ENCODE data around the gene WDFY2.

The WDFY2 gene

DNA sequence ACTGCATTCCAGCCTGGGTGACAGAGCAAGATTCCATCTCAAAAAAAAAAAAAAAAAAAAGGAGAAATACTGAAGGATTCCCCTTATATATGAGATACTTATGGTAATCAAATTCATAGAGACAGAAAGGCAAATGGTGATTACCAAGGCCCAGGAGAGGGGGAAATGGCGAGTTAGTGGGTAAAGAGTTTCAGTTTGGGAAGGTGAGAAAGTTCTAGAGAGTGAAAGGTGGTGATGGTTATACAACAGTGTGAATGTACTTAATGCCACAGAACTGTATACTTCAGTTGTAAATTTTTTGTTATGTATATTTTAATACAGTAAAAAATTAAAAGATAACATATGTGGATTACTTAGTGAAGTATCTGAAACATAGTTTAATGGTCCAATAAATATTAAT, 129.5 kb downstream of the WDFY2 start:
- in situ Hi-C loops (cut with MboI; ENCODE audit: low sequenced_read_pairs, unreplicated experiment) = no loop called here
- DNase-seq (ENCODE audit: low spot score) = no peak
- TF ChIP-seq, protein P1, sequence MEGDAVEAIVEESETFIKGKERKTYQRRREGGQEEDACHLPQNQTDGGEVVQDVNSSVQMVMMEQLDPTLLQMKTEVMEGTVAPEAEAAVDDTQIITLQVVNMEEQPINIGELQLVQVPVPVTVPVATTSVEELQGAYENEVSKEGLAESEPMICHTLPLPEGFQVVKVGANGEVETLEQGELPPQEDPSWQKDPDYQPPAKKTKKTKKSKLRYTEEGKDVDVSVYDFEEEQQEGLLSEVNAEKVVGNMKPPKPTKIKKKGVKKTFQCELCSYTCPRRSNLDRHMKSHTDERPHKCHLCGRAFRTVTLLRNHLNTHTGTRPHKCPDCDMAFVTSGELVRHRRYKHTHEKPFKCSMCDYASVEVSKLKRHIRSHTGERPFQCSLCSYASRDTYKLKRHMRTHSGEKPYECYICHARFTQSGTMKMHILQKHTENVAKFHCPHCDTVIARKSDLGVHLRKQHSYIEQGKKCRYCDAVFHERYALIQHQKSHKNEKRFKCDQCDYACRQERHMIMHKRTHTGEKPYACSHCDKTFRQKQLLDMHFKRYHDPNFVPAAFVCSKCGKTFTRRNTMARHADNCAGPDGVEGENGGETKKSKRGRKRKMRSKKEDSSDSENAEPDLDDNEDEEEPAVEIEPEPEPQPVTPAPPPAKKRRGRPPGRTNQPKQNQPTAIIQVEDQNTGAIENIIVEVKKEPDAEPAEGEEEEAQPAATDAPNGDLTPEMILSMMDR (IDR thresholded peaks at IDR 0.05; ENCODE audit: borderline replicate concordance, control extremely low read depth, extremely low read depth, insufficient read depth, missing control alignments) = no peak

DNA sequence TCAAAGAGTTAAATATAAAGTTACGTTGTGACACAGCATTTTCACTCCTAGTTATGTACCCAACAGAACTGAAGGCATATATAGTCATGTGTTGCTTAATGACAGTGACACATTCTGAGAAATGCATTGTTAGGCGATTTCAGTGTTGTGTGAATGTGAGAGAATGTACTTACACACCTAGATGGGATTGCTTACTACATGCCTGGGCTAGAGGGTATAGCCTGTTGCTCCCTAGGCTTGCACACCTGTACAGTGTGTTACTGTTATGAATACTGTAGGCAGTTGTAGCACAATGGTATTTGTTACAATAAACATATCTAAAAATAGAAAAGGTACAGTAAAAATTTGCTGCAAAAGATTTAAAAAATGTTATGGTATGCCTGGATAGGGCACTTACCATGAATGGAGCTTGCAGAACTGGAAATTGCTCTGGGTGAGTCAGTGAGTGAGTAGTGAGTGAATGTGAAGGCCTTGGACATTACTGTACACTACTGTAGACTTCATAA, 130.5 kb downstream of the WDFY2 start:
- DNase-seq (ENCODE audit: low spot score) = peak; percentile 34
- in situ Hi-C loops (cut with MboI; ENCODE audit: low sequenced_read_pairs, unreplicated experiment) = no loop called here
- TF ChIP-seq, protein P1 (IDR thresholded peaks at IDR 0.05; ENCODE audit: borderline replicate concordance, control extremely low read depth, extremely low read depth, insufficient read depth, missing control alignments) = no peak

DNA sequence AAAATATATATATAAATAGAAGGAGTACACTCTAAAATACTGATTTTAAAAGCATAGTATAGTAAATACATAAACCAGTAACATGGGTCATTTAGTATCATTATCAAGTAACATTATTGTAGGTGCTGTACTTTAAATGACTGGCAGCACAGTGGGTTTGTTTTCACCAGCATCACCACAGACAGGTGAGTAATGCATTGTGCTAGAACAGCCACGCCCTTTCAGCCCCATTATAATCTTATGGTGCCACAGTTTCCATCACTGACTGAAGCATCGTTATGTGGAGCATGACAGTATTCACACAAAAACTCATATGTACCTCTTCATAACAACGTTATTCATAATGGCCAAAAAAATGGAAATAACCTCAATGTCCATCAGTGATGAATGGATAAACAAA, 131.4 kb downstream of the WDFY2 start:
- DNase-seq (ENCODE audit: low spot score) = no peak
- in situ Hi-C loops (cut with MboI; ENCODE audit: low sequenced_read_pairs, unreplicated experiment) = no loop called here
- TF ChIP-seq, protein P1 (IDR thresholded peaks at IDR 0.05; ENCODE audit: borderline replicate concordance, control extremely low read depth, extremely low read depth, insufficient read depth, missing control alignments) = no peak

DNA sequence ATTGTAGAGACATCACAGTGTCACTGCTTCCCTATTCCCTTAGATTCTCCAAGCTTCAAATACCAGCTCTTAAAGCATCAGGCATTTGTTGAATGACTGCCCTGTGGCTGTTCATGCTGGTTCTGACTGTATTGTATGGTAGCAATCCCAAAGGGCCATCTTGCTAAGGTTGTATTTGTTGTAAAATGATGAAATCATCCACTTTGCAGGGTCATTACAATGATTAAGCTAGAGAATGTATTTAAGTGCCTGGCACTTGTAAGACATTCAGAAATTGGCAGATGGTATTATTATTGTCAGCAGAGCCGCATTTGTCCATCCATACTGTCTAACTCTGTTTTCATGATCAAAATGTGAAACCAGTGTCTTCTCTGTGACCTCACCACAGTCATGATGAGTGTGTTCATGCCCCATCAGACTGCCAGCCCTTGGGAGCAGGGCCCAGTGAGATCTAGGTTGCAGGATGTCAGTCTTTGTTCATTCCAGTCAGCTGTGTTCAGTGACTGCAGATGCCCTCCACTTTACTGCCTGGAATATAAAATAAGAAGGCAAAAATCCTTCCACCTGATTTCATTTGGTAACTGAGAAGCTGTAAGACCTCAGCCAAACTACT, 133.6 kb downstream of the WDFY2 start:
- TF ChIP-seq, protein P1 (IDR thresholded peaks at IDR 0.05; ENCODE audit: borderline replicate concordance, control extremely low read depth, extremely low read depth, insufficient read depth, missing control alignments) = no peak
- in situ Hi-C loops (cut with MboI; ENCODE audit: low sequenced_read_pairs, unreplicated experiment) = no loop called here
- DNase-seq (ENCODE audit: low spot score) = no peak

DNA sequence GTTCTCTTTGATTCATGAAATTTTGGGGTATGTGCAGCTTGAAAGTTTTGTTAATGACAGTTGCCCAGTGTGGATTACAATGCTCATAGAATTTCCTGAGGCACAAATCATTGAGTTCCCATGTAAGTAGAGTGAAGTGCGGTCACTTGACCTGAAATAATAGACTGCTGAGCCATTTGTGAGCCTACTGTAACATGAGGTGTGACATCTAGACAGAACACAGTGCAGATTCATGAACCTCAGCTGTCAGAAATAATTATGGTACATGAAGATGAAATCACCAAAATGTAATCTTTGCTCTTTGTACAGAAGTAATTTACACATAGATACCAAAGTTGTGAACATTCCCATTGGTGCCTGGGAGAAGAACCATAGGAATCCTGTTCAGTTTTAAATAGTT, 135.1 kb downstream of the WDFY2 start:
- DNase-seq (ENCODE audit: low spot score) = no peak
- in situ Hi-C loops (cut with MboI; ENCODE audit: low sequenced_read_pairs, unreplicated experiment) = no loop called here
- TF ChIP-seq, protein P1 (IDR thresholded peaks at IDR 0.05; ENCODE audit: borderline replicate concordance, control extremely low read depth, extremely low read depth, insufficient read depth, missing control alignments) = no peak

DNA sequence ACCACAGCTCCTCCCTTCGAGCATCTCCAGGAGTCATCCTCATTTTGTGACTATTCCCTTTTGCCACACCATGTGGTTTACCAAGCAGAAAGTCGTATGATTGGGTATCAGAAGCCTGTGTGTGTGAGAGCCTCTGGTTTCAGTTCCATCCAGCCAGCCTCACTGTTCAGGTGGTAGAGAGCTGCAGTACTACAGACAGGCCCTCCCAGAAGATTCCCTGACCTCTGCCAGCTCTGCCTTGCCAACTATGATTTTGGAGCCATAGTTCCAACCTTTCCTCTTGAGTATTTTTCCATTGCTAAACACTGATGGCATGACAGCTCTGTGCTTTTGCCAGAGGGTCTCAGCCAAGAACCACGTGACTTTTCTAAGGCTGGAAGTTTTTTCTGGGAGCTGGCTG, 137.2 kb downstream of the WDFY2 start:
- in situ Hi-C loops (cut with MboI; ENCODE audit: low sequenced_read_pairs, unreplicated experiment) = no loop called here
- TF ChIP-seq, protein P1 (IDR thresholded peaks at IDR 0.05; ENCODE audit: borderline replicate concordance, control extremely low read depth, extremely low read depth, insufficient read depth, missing control alignments) = no peak
- peak; percentile 20 for DNase-seq (ENCODE audit: low spot score)

Measured in GM13976 (cell line).